Limb (tissue), 2 donors: Measurements from ENCODE around the gene CASZ1.

ENCODE experiments used
- DNase-seq, 2 donors: peaks; one replicate each; pipeline ENCODE4 v3.0.0-alpha.2; 2016; ENCODE audit errors: extremely low spot score in 2 of 2

Gene CASZ1

DNA sequence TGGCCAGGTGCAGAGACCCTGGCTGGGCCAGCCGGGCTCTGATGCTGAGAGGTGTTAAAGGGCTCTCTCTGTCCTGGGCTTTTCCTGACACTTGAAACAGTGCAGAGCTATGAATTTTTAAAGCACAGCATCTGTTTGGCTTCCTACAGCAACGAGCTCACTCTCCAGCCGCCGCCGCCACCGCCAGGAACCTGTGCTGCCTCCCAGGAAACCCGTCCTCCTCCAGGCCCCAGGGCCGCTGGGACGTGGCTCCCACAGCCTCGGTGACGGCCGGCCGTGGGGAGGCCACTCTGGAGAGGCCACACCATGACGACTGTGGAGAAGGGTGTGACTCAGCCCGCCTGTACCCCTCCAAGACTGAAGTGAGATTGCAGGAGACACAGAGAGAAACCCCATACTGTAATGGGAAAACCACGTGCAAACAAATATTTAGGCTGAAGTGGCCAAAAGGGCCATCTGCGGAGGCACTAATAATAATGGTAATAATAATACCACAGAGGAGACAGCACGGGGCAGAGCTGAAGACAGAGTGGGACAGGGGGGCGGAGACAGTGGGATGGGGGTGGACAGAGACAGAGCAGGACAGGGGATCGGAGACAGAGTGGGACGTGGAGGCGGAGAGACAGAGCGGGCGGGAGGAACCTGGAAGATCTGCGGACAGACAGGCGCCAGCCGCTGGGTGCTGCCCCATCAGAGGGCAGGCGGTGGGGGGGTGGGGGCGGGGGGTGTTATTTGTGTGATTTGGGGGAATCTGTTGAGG, 139.2 kb downstream of the CASZ1 start:
- DNase-seq = no peak

DNA sequence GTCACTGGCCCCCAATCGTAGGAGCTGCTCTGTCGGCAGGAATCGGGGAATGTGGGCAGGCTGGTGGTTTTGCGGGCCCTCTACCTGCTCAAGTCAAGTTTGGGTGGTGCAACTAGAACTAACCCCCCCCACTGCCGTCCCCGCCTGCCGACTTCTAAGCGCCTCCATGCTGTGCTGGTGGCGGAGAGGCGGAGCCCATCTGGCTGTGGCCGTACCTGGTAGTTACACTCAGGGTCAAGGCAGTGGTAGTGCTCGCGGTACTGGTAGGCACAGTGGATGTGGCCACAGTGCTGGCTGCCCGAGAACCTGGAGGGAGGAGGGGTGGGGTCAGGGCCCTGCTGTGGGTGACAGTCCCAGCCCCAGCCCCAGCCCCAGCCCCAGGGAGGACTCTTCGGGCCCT, 140.0 kb downstream of the CASZ1 start:
- DNase-seq = no peak

DNA sequence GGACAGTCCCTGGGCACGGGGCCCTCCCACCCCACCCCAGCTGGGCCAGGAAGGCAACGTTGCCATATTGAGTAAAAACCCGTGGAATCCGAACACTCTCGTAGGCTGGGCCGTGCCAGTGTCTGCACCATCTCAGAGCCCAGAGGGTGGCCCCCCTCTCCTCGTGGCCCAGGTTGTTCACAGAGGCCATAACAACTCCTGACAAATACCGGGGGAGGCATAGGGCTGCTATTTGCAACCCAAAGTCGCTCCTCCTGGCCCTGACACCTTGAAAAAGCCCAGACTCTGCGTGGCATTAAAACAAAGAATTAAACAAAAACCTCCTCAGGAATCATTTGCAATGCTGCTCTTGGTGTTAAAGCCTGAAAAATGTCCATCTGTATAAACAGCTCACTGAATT, 141.4 kb downstream of the CASZ1 start:
- no peak for DNase-seq

DNA sequence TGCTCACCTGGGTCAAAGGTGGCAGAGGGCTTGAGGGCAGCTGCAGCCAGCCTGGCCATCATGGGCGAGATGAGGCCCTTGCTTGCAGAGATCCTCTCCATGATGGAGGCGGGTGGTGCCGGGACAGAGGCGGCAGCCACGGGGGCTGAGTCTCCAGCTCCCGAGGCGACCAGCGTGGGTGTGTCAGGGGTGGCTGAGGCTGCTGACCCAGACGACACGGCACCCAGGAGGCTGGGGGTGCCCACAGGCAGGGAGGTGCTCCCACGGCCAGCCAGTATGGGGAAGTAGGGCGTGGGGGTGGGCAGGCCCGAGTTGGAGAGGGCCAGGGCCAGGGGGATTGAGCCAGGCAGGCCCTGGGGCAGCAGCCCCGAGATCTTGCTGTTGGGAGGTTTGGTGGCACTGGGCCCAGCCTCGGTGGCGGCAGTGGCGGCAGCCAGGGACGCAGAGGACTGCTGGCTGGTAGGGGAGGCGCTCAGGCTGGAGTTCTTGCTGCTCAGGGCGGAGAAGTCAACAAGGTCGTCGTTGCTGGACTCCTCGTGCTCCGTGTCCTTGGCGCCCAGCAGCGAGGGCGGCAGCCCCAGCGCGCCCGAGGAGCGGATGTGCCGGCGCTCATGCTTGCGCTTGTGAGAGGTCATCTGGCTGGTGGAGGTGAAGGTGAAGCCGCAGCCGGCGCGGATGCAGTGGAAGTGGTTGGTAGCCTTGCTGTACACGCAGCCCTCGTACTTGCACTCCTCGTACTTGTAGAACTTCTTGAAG, 142.9 kb downstream of the CASZ1 start:
- DNase-seq = no peak

DNA sequence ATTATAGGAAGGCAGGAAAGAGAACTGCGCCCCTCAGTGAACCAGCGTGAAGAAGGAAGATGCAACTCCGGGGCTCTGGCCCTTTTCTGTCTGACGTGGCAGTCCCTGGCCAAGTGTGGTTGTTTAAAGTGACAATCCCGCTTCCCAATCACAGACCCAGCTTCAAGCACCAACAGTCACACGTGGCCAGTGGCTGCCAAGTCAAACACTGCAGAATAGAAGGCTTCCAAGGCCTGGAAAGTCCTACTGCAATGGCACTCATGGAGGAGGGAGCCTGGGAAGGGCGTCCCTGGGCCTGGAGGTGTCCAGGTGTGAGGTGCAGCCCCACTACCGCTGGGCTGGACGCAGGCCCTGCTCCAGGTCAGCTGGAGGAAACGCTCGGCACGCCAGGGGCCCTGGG, 143.8 kb downstream of the CASZ1 start:
- DNase-seq = no peak

DNA sequence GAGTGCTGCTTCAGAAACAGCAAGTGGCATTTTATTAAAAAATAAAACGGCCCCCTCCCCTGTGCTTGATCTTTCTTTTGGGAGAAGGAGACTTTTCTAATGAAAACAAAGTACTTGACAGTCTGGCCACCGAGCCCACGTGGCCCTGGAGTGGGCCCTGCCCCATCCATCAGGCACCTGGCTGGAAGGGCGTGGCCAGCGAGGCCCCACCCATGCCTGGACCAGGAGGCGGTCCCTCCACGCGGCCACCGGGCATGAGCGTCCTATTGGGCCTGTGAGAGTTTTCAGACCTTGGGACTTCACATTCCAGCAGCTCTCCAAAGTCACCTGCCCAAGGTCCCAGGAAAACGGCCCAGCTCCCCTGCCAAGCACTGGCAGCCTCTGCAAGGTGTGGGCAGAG, 144.7 kb downstream of the CASZ1 start:
- no peak for DNase-seq

DNA sequence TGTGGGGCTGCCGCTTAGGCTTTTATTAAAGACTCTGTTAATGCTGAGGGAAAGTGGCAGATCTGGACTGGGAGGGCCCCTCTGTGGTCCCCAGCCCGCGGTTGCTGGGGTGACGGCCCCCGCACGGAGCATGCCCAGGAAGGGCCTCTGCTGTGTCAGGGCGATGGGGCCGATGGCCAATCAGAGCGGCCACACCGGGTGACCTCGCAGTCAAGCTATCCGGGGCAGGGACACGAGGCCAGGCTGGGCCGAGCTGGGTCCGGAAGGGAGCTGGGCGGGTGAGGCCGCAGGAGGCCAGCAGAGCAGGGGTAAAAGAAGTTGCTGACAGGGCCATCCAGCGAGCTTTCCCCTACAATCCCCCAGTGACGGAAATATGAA, 145.1 kb downstream of the CASZ1 start:
- no peak for DNase-seq

DNA sequence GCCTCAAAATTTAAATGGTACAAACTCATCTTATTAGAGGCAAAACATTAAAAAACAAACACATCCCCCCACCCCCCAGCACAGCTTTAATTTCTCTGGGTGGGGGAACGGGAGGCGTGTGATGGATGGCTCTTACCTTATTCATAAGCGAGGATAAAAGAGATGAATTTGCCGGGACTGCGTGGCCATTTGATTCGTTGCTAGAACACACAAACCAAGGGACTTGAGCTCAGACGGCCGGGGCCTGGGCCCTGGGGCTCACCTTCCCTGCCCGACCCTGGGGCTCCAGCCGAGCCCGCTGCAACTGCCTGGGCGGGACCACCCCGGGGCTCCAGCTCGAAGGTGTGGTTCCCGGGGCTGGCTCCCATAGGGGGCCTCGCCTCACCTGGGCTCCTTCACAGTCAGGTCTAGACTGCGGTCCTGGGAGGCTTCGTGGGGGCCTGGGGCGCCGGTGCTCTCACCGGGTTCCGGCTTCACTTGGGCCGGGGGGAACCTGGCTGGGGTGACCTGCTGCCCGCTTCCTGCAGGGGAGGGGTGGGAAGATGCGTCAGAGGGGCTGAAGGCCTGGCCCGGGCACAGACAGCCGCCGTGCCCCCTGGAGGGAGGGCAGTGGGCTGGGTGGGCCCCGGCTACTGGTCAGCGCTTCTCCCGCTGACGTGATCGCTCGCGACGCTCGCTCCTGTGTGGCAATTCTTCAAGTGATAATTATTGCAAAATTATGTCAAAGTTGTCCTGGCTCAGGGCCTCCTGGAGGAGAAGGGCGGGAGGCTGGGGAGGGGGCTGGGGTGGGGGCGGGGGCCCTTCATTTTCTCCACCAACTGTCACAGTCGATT, 145.7 kb downstream of the CASZ1 start:
- no peak for DNase-seq

DNA sequence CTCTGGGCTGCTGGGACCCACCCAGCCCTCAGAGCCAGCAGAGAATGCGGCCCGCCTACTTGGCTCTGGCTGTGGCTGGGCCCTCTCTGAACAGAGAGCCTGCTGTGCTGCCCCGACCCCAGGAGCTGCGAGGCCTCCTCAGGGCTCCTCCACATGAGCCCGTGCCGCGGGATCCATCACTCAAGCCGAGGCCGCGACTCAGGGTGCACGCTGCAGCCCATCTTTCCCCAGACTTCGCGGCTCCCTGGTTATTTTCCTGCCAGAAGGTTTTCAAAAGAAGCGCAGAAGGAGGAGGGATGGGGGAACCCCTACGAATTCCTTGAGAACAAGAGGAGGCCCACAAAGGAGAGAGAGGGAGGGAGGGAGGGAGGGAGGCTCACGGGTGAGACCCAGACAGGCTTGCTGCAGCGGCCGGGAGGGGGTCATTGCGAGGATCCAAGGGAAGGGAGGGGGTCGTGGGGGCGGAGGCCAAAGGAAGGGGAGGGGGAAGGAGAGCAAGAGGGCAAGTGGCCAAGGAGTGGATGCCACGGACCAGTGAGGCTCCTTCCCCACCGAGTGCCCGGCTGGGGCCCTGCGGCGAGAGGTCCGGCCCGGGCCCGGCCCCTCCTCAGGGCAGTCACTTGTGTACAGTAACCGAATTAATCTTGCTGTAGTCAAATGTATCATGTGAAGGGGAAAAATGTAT, 146.8 kb downstream of the CASZ1 start:
- no peak for DNase-seq

DNA sequence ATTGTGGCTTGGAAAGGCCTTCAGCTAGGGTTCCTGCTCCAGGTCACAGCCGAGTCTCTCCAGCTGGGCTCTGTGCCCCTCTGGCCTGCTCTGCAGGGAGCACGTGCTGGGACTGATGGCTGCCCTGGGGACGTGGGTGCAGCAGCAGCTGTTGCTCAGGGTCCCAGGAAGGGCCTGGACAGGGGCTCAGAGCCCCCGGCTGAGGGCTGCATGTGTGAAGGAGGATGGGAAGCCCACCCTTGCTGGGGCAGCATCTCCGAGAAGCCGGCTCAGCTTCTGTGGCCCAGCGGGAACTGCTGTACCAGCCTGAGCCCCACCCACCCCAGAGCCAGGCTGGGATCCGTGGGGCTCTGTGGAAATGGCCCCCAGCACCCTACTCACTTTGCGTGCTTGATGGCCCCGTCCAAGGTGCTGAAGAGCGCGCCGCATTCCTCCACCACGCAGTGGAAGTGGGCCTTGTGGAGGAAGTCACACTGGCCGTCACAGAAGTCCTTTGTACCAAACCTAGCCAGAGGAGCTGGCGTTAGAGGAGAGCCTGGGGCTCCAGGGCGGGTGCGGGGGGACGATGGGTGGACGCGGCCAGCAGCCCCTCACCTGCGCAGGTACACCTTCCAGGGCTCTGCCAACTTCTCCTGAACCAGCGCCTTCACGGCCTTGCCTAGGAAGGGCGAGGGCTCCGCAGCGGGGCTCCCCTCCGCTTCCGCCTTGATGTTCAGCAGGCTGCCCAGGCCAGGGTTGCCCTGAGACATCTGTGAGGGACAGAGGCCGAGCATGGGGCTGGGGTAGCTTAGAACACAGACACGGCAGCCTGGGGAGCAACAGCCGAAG, 147.5 kb downstream of the CASZ1 start:
- no peak for DNase-seq

DNA sequence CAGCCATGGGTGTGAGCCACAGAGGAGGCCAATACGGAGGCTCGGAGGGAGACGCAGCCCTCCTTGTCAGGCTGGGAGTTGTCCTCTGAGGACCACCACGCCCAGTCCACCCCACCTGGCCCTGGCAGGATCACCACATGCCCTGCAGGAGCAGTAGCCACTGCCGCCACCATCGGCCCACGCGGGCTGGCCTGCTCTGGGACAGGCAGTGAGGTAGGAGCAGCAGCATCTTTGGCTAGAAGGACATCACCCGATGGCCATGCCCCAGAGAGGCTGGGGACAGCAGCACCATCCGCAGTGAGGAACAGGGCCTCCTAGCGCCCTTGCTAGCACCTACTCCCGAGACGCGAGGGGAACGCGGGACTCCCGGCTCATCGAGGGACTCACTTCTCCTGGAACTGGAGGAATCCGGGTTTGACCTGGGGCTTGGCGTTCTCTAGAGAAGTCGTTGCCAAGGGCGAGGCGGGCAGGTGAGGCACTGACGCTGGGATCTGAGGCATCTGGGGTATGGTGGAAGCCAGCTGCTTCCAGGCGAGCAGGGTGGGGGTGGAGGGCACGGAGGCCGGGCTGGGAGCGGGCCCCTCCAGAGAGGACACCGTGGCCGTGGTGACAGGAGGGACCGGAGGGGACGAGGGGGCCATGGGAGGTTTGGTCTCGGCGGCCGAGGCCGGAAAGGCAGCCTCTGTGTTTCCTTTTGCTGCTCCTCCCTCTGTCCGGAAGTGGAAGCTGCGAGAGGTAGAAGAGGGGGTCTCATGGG, 148.9 kb downstream of the CASZ1 start:
- DNase-seq = no peak

DNA sequence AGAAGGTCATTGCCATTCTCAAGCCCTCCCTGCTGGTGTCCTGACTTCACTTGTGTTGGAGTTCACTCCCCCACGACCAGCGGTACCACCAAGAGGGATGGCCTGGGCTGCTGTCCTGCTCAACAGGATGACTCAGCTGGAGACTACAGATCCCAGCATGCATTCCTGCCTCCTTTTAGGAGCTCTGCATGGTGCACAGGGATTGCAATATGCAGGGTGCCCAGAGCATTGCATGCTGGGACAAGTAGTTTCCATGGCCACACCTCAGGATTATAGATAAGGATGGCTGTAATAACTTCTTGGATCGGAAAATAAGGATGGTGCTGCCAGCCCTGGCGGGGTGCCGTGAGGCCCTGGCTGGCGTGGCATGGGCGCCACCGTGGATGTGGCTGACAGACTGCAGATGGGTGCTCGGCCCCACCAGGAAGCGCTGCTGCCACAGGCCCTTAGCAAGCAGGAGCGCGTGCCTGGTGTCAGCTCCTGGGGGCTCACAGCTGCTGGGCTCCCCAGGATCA, 150.0 kb downstream of the CASZ1 start:
- no peak for DNase-seq

DNA sequence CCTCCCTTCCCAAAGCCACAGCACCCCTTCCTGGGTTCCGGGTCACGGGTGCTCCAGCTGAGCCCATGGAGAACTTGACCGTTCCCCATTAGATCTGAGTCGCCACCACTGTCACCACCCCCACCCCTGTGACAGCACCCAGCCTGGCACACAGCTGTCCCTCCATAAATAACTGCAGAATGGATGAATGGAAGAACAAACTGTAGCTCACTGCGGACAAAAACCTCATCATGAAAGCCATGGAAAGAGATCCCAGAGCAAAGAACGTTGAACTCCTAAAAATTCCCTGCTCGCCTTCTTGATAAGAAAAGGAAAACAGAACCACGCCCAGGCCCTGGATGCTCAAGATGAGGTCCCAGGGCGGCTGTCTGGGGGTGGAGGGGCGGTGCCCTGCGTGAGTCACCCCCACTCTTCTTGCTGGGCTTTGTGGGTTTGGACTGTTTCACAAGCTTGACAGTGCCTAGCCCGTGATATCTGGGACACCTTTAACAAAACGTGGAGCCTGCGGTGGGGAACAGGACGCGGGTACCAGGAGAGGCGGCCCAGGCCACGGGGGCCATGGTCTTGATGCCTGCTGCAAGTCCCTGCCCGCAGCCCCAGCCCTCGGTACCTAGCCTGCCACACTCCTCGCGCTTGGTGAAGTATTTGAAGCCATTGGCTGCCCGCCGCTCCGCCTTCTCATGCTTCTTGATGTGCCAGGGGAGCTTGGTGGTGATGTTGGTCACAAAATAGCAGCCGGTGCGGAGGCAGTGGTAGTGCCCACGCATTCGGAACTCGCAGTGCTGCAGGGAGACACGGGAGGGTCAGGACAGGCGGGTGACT, 151.9 kb downstream of the CASZ1 start:
- DNase-seq = no peak

DNA sequence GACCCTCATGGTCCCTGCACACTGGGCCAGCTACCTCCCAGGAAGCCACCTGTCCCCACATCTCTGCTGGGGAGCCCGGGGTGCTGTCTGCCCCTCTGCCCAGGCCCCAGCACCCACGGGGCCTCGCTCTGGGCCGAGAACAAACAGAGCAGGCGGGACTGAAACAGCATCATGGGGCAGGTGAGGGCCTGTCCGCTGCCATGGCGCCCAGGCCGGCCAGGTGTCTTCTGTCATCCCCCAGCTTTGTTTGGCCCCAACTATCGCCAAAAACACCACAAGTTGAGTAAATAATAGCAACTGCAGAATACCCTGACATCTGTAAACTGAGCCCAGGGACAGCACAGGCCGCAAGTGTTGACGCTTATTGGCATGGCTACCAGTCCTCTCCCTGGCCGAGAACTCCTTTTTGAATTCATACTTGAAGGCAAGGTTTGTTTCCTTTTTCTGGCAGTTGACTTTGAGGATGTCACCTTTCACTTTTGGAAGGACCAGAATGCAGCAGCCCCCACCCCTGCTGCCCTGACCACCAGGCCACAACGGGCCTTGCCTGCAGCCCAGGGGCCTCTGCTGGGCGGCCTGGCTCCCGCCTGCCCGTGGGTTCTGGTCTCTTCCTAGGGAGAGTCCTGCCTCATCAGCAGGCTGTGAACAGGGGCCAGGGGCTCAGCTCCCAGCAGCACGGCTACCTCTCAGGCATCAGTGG, 152.7 kb downstream of the CASZ1 start:
- no peak for DNase-seq

DNA sequence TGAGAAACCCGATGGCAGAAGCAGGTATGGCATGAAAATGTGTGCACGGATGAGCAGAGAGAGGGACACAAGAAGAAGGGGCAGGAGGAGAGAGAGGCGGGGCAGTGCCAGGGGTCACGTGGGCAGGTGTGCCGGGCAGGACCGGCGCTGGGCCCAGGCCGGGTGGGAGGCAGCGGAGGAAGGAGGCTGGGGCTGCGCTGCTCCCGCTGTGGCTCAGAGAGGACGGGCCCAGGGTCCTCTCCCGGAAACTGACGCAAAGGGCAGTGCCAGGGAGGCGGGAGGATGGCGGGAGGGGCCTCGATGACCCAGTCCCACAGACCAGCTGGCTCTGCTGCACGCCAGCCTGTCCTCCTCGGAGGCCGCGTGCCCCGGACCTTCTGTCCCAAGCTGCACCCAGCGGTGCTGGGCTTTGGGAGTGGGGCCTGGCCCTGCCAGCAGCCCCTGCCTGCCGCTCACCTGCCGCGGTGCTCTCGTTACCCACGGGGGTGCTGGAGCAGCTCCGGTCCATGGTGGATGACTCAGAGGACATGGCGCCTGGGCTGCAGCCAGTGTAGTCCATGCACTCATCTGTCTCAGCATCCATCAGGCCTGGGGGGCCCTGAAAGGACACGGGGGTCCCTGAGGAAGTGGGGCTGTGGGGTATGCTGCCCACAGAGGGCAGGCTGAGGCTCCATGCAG, 153.9 kb downstream of the CASZ1 start:
- DNase-seq = no peak

DNA sequence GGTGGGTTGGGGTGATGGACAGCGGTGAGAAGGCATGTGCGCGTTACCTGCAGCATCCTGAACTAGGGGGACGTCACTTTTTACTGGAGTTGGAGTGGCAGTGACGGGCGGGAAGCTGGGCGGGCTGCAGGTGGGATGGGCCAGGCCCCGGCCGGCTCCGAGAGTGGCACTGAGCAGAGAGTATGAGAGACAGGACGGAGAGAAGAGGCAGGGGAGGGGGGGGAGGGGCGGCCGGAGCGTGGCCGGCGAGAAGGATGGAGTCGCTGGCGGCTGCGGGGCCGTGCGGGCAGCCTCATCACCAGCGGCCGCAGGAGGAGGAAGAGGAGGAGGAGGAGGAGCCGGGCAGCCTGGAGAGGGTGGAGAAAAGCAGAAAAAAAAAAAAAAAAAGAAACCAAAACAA, 154.5 kb downstream of the CASZ1 start:
- no peak for DNase-seq

DNA sequence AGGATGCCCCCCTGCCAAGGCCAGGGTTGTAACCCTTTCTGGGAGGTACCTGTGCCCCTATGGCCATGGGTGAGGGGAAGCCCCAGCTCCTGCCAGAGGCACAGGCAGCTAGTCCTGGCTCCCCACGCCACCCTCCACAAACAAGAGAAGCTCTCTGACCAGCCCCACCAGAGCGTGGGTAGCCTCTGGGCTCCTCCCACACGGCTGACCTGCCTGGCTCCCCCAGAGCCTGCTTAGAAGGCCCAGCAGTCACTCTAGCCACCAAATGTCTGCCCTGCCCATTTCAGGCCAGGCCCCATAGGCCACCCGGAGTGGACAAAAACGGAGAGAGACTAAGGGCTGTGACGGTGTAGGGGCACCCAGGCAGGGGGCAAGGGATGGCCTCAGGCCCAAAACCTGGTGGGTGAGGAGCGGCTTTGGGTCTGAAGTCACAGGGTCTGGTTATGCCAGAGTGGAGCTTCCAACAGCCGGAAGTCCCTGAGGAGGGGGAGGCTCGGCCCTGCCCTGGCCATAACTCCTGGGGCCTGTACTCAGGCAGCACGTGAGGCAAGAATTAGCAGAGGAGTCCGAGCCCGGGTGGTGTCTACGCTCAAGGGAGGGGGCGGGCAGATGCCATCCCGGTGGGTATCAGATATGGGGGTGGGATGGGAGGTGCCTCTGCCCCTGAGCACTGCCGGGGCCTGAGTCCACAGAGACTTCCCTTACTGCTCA, 155.4 kb downstream of the CASZ1 start:
- no peak for DNase-seq
